NCI-H345 treated with DMSO at 0.1 percent for 48 hours (cell line): ENCODE data around the gene RABEP1.

ENCODE experiments used
- DNase-seq: peaks from one replicate; lab custom pipeline; 2025; ENCODE audit not compliant: unreplicated experiment; lab: John Stamatoyannopoulos, UW

The RABEP1 gene

GRCh38 chr17:5361426-5361825 lies 79.3 kb downstream of the RABEP1 start:
- DNase-seq, result no peak

- no peak for DNase-seq
Measured at GRCh38 chr17:5362162-5362811, 80.2 kb downstream of the RABEP1 start.

- DNase-seq, result no peak
Measured at GRCh38 chr17:5364156-5364555, 82.1 kb downstream of the RABEP1 start.

GRCh38 chr17:5364696-5365095 lies 82.6 kb downstream of the RABEP1 start:
- no peak for DNase-seq

GRCh38 chr17:5365831-5366230 lies 83.7 kb downstream of the RABEP1 start:
- DNase-seq, result no peak

- no peak for DNase-seq
Measured at GRCh38 chr17:5370411-5370810, 88.3 kb downstream of the RABEP1 start.

GRCh38 chr17:5373112-5373511 lies 91.0 kb downstream of the RABEP1 start:
- no peak for DNase-seq

- no peak for DNase-seq
Measured at GRCh38 chr17:5378566-5379207, 96.6 kb downstream of the RABEP1 start.

GRCh38 chr17:5379351-5380107 lies 97.4 kb downstream of the RABEP1 start:
- DNase-seq, result no peak

- no peak for DNase-seq
Measured at GRCh38 chr17:5380491-5381135, 98.5 kb downstream of the RABEP1 start.

GRCh38 chr17:5381542-5381941 lies 99.5 kb downstream of the RABEP1 start:
- DNase-seq, result no peak

GRCh38 chr17:5391678-5392077 lies 109.6 kb downstream of the RABEP1 start:
- no peak for DNase-seq

GRCh38 chr17:5396612-5397011 lies 114.5 kb downstream of the RABEP1 start:
- DNase-seq, result no peak

GRCh38 chr17:5399767-5400166 lies 117.7 kb downstream of the RABEP1 start:
- no peak for DNase-seq

GRCh38 chr17:5405400-5405799 lies 123.3 kb downstream of the RABEP1 start:
- no peak for DNase-seq

- no peak for DNase-seq
Measured at GRCh38 chr17:5408186-5408585, 126.1 kb downstream of the RABEP1 start.

GRCh38 chr17:5410594-5411272 lies 128.6 kb downstream of the RABEP1 start:
- DNase-seq, result no peak

- DNase-seq, result no peak
Measured at GRCh38 chr17:5413682-5414081, 131.6 kb downstream of the RABEP1 start.

- DNase-seq, result no peak
Measured at GRCh38 chr17:5416901-5417300, 134.8 kb downstream of the RABEP1 start.

GRCh38 chr17:5418858-5419355 lies 136.8 kb downstream of the RABEP1 start:
- DNase-seq, result no peak
